PC-9 (cell line): ENCODE measurements around the gene PCDHGA5. TPM values are rescaled to one million over a fixed set of nuclear protein-coding genes. Genes with fewer than 3 reads are reported as not detected.

Source experiments
- BruUV-seq: library from RNA; stranded (reverse); fragments of 400-500 nt; replicated peaks from 2 replicates; lab custom pipeline; 2021; lab: Mats Ljungman, UMichigan
- CTCF ChIA-PET: fragments of 300-600 bp; sonication (Branson Sonifier 250); formaldehyde crosslinking; loops from one replicate; lab custom pipeline; 2022; ENCODE audit warnings: antibody characterized with exemption; lab: Charles Lee
- POLR2A ChIA-PET: fragments of 300-600 bp; sonication (Branson Sonifier 250); formaldehyde crosslinking; loops from one replicate; lab custom pipeline; 2022; ENCODE audit warnings: antibody characterized with exemption; ENCODE audit not compliant: unreplicated experiment; lab: Charles Lee
- DNase-seq, 2 experiments: peaks; one replicate each; pipeline versions ENCODE4 v3.0.0 to v3.0.0-alpha.2; 2015 to 2022; ENCODE audit warnings: mixed read lengths in 1 of 2
- H2AFZ ChIP-seq: fragments of 200-600 bp; sonication (generic); 2 replicates; pipeline ENCODE4 v1.8.1; 2017; ENCODE audit warnings: antibody characterized with exemption
- H3F3A ChIP-seq: fragments of 200-600 bp; sonication (generic); 2 replicates; pipeline ENCODE4 v1.8.1; 2017; ENCODE audit warnings: antibody characterized with exemption, mild to moderate bottlenecking, low read depth; ENCODE audit not compliant: insufficient read depth
- H3K27ac ChIP-seq: fragments of 200-600 bp; sonication (generic); 2 replicates; pipeline ENCODE4 v1.6.1; 2016; ENCODE audit warnings: mixed run types
- H3K27me3 ChIP-seq: fragments of 200-600 bp; sonication (generic); 2 replicates; pipeline ENCODE4 v1.6.1; 2016; ENCODE audit warnings: low read depth, mixed run types; ENCODE audit not compliant: insufficient read depth
- H3K36me3 ChIP-seq: fragments of 200-600 bp; sonication (generic); 2 replicates; pipeline ENCODE4 v1.6.1; 2016; ENCODE audit warnings: low read depth, mixed run types
- H3K4me1 ChIP-seq: fragments of 200-600 bp; sonication (generic); replicated peaks from 2 replicates; pipeline ENCODE4 v1.6.1; 2016; ENCODE audit warnings: mixed run types; ENCODE audit not compliant: insufficient read depth
- H3K4me2 ChIP-seq: fragments of 200-600 bp; sonication (generic); 2 replicates; pipeline ENCODE4 v1.6.1; 2017; ENCODE audit warnings: mixed run types
- H3K4me3 ChIP-seq: fragments of 200-600 bp; sonication (generic); 2 replicates; pipeline ENCODE4 v1.6.1; 2016; ENCODE audit warnings: mixed run types
- H3K79me2 ChIP-seq: fragments of 200-600 bp; sonication (generic); 2 replicates; pipeline ENCODE4 v1.6.1; 2017; ENCODE audit warnings: low read depth, mixed run types
- H3K9me2 ChIP-seq: fragments of 200-600 bp; sonication (generic); 2 replicates; pipeline ENCODE4 v1.8.1; 2017; ENCODE audit warnings: mild to moderate bottlenecking; ENCODE audit not compliant: insufficient read depth
- H3K9me3 ChIP-seq: fragments of 200-600 bp; sonication (generic); 2 replicates; pipeline ENCODE4 v1.8.1; 2016; ENCODE audit warnings: low read depth; ENCODE audit not compliant: insufficient read depth
- H4K20me1 ChIP-seq: fragments of 200-600 bp; sonication (generic); 2 replicates; pipeline ENCODE4 v1.8.1; 2017; ENCODE audit not compliant: insufficient read depth
- CTCF ChIP-seq: fragments of 200-600 bp; sonication (generic); conservative IDR thresholded peaks from 2 replicates; pipeline ENCODE4 v1.6.1; 2017; ENCODE audit warnings: mixed run types, antibody characterized with exemption, mild to moderate bottlenecking, moderate library complexity
- EZH2 ChIP-seq: fragments of 200-600 bp; sonication (generic); IDR thresholded peaks from 2 replicates; pipeline ENCODE4 v1.8.0; 2017; ENCODE audit warnings: antibody characterized with exemption, low read depth
- intact Hi-C: fragments of 100-400 bp; cut with micrococcal nuclease; formaldehyde crosslinking; loops from one replicate; pipeline ENCODE4 v1.10.0; 2022; ENCODE audit not compliant: unreplicated experiment
- total RNA-seq: library from RNA; stranded (reverse); gene quantifications from 2 replicates; pipeline ENCODE4 v1.2.3, GENCODE V29; 2021

PCDHGA5 gene
- total RNA-seq, 1 experiment from 2014 or later, result 0.13 TPM

- BruUV-seq, result no TSS peak
- H3K9me2 ChIP-seq, result no peaks in the 10 kb centered on the region
- H3K4me1 ChIP-seq, result no peaks in the 10 kb centered on the region
- H3K9me3 ChIP-seq, result no peaks in the 10 kb centered on the region
- TF ChIP-seq CTCF (no peak), EZH2 (no peak)
- no peak overlapping the region for H3K27ac ChIP-seq
- CTCF ChIA-PET, result no interaction called here
- H3K36me3 ChIP-seq, result no peaks in the 10 kb centered on the region
- H2AFZ ChIP-seq, result no peak overlapping the region
- POLR2A ChIA-PET, result no interaction called here
- no peaks in the 10 kb centered on the region for H3F3A ChIP-seq
- no peaks in the 10 kb centered on the region for H3K79me2 ChIP-seq
- H3K27me3 ChIP-seq, result peaks cover 36% of the 10 kb centered on the region
- no peak overlapping the region for H3K4me2 ChIP-seq
- intact Hi-C loops, result no loop called here
- H3K4me3 ChIP-seq, result no peak overlapping the region
- no peaks in the 10 kb centered on the region for H4K20me1 ChIP-seq
- no peak for DNase-seq
These were observed 34.6 kb downstream of the PCDHGA5 start for GRCh38 chr5:141398608-141399007.

GRCh38 chr5:141399555-141400258, 35.7 kb downstream of the PCDHGA5 start:
- H3K79me2 ChIP-seq, result no peaks in the 10 kb centered on the region
- ChIA-PET POLR2A (no interaction called here), CTCF (no interaction called here)
- intact Hi-C loops, result no loop called here
- no peaks in the 10 kb centered on the region for H3F3A ChIP-seq
- DNase-seq, result no peak
- no peak overlapping the region for H2AFZ ChIP-seq
- no peak overlapping the region for H3K27ac ChIP-seq
- TF ChIP-seq CTCF, result no peak
- TF ChIP-seq EZH2, result no peak
- H3K9me2 ChIP-seq, result no peaks in the 10 kb centered on the region
- H3K4me1 ChIP-seq, result no peaks in the 10 kb centered on the region
- H4K20me1 ChIP-seq, result no peaks in the 10 kb centered on the region
- no peaks in the 10 kb centered on the region for H3K9me3 ChIP-seq
- H3K27me3 ChIP-seq, result peaks cover 47% of the 10 kb centered on the region
- BruUV-seq, result no TSS peak
- H3K4me2 ChIP-seq, result no peak overlapping the region
- no peaks in the 10 kb centered on the region for H3K36me3 ChIP-seq
- H3K4me3 ChIP-seq, result no peak overlapping the region

- no peaks in the 10 kb centered on the region for H3K79me2 ChIP-seq
- H3K27me3 ChIP-seq, result peaks cover 53% of the 10 kb centered on the region
- no peaks in the 10 kb centered on the region for H3K4me1 ChIP-seq
- DNase-seq, result peak in 1 of 2 experiments; percentile 10
- H3F3A ChIP-seq, result no peaks in the 10 kb centered on the region
- POLR2A ChIA-PET, result no interaction called here
- H3K9me2 ChIP-seq, result no peaks in the 10 kb centered on the region
- H3K4me2 ChIP-seq, result 0 out of 2 replicates have a peak within 1 kb of the TSS, but pooled peaks have one; percentile 13
- H4K20me1 ChIP-seq, result no peaks in the 10 kb centered on the region
- no peak within 1 kb of the TSS for H3K27ac ChIP-seq
- no peaks in the 10 kb centered on the region for H3K36me3 ChIP-seq
- intact Hi-C loops, result no loop called here
- peak; percentile 69 for TF ChIP-seq CTCF
- TF ChIP-seq EZH2, result no peak
- no peak within 1 kb of the TSS for H2AFZ ChIP-seq
- no peak within 1 kb of the TSS for H3K4me3 ChIP-seq
- no TSS peak for BruUV-seq
- H3K9me3 ChIP-seq, result no peaks in the 10 kb centered on the region
- CTCF ChIA-PET, result no interaction called here
These were observed 38.7 kb downstream of the PCDHGA5 start, which contains the start of gene PCDHGA9 for GRCh38 chr5:141402553-141403243. TSS of gene PCDHGA9 (plus strand) at chr5:141402778. CDS start at chr5:141402953, 175 bp downstream.
